ENCODE data around the gene SAMD14.

- TF ChIP-seq CTCF (IDR thresholded peaks at IDR 0.05) (peak; percentile 98), BHLHE40 (IDR thresholded peaks at IDR 0.05; ENCODE audit: low read depth, low read length) (no peak), ZSCAN20 (CRISPR knock-in tag; IDR thresholded peaks at IDR 0.05) (no peak), JUNB (IDR thresholded peaks at IDR 0.05) (no peak), TP53 (CRISPR knock-in tag; IDR thresholded peaks at IDR 0.05) (no peak), CHD2 (IDR thresholded peaks at IDR 0.05; ENCODE audit: low read length, partially characterized antibody) (no peak)
- TF ChIP-seq, protein P1, sequence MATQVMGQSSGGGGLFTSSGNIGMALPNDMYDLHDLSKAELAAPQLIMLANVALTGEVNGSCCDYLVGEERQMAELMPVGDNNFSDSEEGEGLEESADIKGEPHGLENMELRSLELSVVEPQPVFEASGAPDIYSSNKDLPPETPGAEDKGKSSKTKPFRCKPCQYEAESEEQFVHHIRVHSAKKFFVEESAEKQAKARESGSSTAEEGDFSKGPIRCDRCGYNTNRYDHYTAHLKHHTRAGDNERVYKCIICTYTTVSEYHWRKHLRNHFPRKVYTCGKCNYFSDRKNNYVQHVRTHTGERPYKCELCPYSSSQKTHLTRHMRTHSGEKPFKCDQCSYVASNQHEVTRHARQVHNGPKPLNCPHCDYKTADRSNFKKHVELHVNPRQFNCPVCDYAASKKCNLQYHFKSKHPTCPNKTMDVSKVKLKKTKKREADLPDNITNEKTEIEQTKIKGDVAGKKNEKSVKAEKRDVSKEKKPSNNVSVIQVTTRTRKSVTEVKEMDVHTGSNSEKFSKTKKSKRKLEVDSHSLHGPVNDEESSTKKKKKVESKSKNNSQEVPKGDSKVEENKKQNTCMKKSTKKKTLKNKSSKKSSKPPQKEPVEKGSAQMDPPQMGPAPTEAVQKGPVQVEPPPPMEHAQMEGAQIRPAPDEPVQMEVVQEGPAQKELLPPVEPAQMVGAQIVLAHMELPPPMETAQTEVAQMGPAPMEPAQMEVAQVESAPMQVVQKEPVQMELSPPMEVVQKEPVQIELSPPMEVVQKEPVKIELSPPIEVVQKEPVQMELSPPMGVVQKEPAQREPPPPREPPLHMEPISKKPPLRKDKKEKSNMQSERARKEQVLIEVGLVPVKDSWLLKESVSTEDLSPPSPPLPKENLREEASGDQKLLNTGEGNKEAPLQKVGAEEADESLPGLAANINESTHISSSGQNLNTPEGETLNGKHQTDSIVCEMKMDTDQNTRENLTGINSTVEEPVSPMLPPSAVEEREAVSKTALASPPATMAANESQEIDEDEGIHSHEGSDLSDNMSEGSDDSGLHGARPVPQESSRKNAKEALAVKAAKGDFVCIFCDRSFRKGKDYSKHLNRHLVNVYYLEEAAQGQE (IDR thresholded peaks at IDR 0.05), result no peak
These were observed 35.7 kb downstream of the SAMD14 start for GRCh38 chr17:50094243-50094752.

All from A549 (cell line).